Activated T-helper 1 cell treated with anti-CD3 and anti-CD28 coated beads, Interleukin-12 subunit alpha, Interleukin-12 subunit beta, Interleukin-2, Interleukin-4 antibody, amounts not matched to agents 30 ng/mL and 10 ng/mL and 1 ng/mL, durations not matched to agents 14 hours and 24 hours and 36 hours (primary cell): Measurements from ENCODE around the gene ULBP2. TPM values are rescaled to one million over a fixed set of nuclear protein-coding genes. Genes with fewer than 3 reads are reported as not detected.
"Not testable (repeated sequence)": the region's sequence is repeated elsewhere in the genome, so short reads cannot be mapped to it uniquely, and the experiment has no call there.

Experiments used
- DNase-seq: peaks from one replicate; pipeline ENCODE4 v3.0.0; 2021; ENCODE audit warnings: low spot score
- H3K27ac Mint-ChIP-seq: one replicate; pipeline ENCODE4 v1.8.0; 2021; ENCODE audit warnings: mild to moderate bottlenecking, mixed read lengths
- H3K27me3 Mint-ChIP-seq: one replicate; pipeline ENCODE4 v1.8.0; 2022; ENCODE audit warnings: mild to moderate bottlenecking, moderate library complexity, mixed read lengths; ENCODE audit not compliant: insufficient read depth
- H3K36me3 Mint-ChIP-seq: one replicate; pipeline ENCODE4 v1.8.0; 2021; ENCODE audit warnings: low read depth, mixed read lengths
- H3K4me1 Mint-ChIP-seq: one replicate; pipeline ENCODE4 v1.8.0; 2021; ENCODE audit warnings: low read depth, mixed read lengths
- H3K4me3 Mint-ChIP-seq: one replicate; pipeline ENCODE4 v1.8.0; 2021; ENCODE audit warnings: mild to moderate bottlenecking, moderate library complexity, mixed read lengths
- H3K9me3 Mint-ChIP-seq: one replicate; pipeline ENCODE4 v1.8.0; 2021; ENCODE audit warnings: mixed read lengths
- intact Hi-C: fragments of 100-400 bp; cut with micrococcal nuclease; formaldehyde crosslinking; loops from one replicate; pipeline ENCODE4 v1.15.1; 2024
- total RNA-seq: library from RNA; stranded (reverse); gene quantifications from 2 replicates; pipeline ENCODE4 v1.2.3, GENCODE V29; 2022

Gene ULBP2
- total RNA-seq, 1 donor from 2014 or later = 0.65 TPM

GRCh38 chr6:149963212-149963461 is 21.3 kb downstream of the ULBP2 start:
- DNase-seq = peak; percentile 35
- intact Hi-C loops = loop anchor here (1.0 to 10.0 kb wide), 4 partner anchors 22 to 1492 kb away; partner anchors contain the start of gene RMND1
- Mint-ChIP-seq H3K4me3 (peak overlapping the region; percentile 91), H3K9me3 (no peaks in the 10 kb centered on the region), H3K4me1 (peaks cover 33% of the 10 kb centered on the region), H3K27ac (peak overlapping the region; percentile 88), H3K27me3 (peaks cover 74% of the 10 kb centered on the region), H3K36me3 (peaks cover 3% of the 10 kb centered on the region)

- Mint-ChIP-seq H3K4me1 (peaks cover 33% of the 10 kb centered on the region), H3K27me3 (peaks cover 75% of the 10 kb centered on the region)
These were observed 21.9 kb downstream of the ULBP2 start, which contains the start of gene ULBP1 for GRCh38 chr6:149963462-149964307. Gene ULBP1, plus strand, starts transcription at chr6:149963943. Its CDS starts 107 bp downstream, at chr6:149964050.

GRCh38 chr6:149964308-149965193 is 22.7 kb downstream of the ULBP2 start:
- Mint-ChIP-seq H3K9me3 (no peaks in the 10 kb centered on the region), H3K36me3 (peaks cover 4% of the 10 kb centered on the region), H3K4me3 (peak overlapping the region; percentile 91), H3K27ac (peak overlapping the region; percentile 90), H3K27me3 (peaks cover 75% of the 10 kb centered on the region), H3K4me1 (peaks cover 33% of the 10 kb centered on the region)
- DNase-seq = peak; percentile 9
- intact Hi-C loops = loop anchor here (2.0 to 10.0 kb wide), 2 partner anchors 26 to 1490 kb away; partner anchors contain the start of gene RMND1

More at GRCh38 chr6:149963462-149964307, 21.9 kb downstream of the ULBP2 start, which contains the start of gene ULBP1:
- peak within 1 kb of the TSS; percentile 90 for H3K27ac Mint-ChIP-seq
- intact Hi-C loops = loop anchor here (1.0 to 10.0 kb wide), 5 partner anchors 22 to 1491 kb away; partner anchors contain the start of gene RMND1
- no peaks in the 10 kb centered on the region for H3K9me3 Mint-ChIP-seq
- peaks cover 4% of the 10 kb centered on the region for H3K36me3 Mint-ChIP-seq
- peak; percentile 80 for DNase-seq
- H3K4me3 Mint-ChIP-seq = peak within 1 kb of the TSS; percentile 91

- Mint-ChIP-seq H3K27me3 (peaks cover 71% of the 10 kb centered on the region), H3K27ac (peak overlapping the region; percentile 73), H3K9me3 (no peaks in the 10 kb centered on the region), H3K36me3 (peaks cover 4% of the 10 kb centered on the region), H3K4me1 (peaks cover 33% of the 10 kb centered on the region), H3K4me3 (peak overlapping the region; percentile 91)
- no peak for DNase-seq
- intact Hi-C loops = loop anchor here (2.0 to 10.0 kb wide), 2 partner anchors 25 to 1489 kb away; partner anchors contain the start of gene RMND1
These were observed 23.6 kb downstream of the ULBP2 start for GRCh38 chr6:149965194-149966020.

GRCh38 chr6:149966319-149966718 is 24.5 kb downstream of the ULBP2 start:
- Mint-ChIP-seq H3K4me1 (peaks cover 33% of the 10 kb centered on the region), H3K4me3 (peak overlapping the region; percentile 91), H3K27me3 (peaks cover 65% of the 10 kb centered on the region)
- not testable (repeated sequence) for H3K9me3 Mint-ChIP-seq, H3K36me3 Mint-ChIP-seq, DNase-seq, H3K27ac Mint-ChIP-seq
- intact Hi-C loops = loop anchor here (10.0 kb wide), 1 partner anchor 1488 kb away; the partner anchor contains the start of gene RMND1

- H3K27ac Mint-ChIP-seq = no peak overlapping the region
- DNase-seq = no peak
- H3K27me3 Mint-ChIP-seq = peaks cover 67% of the 10 kb centered on the region
- no peaks in the 10 kb centered on the region for H3K9me3 Mint-ChIP-seq
- H3K4me1 Mint-ChIP-seq = peaks cover 32% of the 10 kb centered on the region
- H3K4me3 Mint-ChIP-seq = no peak overlapping the region
- intact Hi-C loops = loop anchor here (10.0 kb wide), 1 partner anchor 1487 kb away; the partner anchor contains the start of gene RMND1
- peaks cover 7% of the 10 kb centered on the region for H3K36me3 Mint-ChIP-seq
These were observed 25.8 kb downstream of the ULBP2 start for GRCh38 chr6:149967591-149967990.

- H3K27me3 Mint-ChIP-seq = peaks cover 66% of the 10 kb centered on the region
- not testable (repeated sequence) for H3K36me3 Mint-ChIP-seq, H3K27ac Mint-ChIP-seq, H3K9me3 Mint-ChIP-seq, DNase-seq, H3K4me3 Mint-ChIP-seq
- H3K4me1 Mint-ChIP-seq = peaks cover 28% of the 10 kb centered on the region
- intact Hi-C loops = loop anchor here (10.0 kb wide), 1 partner anchor 1487 kb away; the partner anchor contains the start of gene RMND1
These were observed 26.2 kb downstream of the ULBP2 start for GRCh38 chr6:149967999-149968398.

- not testable (repeated sequence) for DNase-seq, H3K4me3 Mint-ChIP-seq, H3K36me3 Mint-ChIP-seq, H3K27ac Mint-ChIP-seq, H3K9me3 Mint-ChIP-seq
- peaks cover 21% of the 10 kb centered on the region for H3K4me1 Mint-ChIP-seq
- H3K27me3 Mint-ChIP-seq = peaks cover 61% of the 10 kb centered on the region
- intact Hi-C loops = loop anchor here (10.0 kb wide), 1 partner anchor 1486 kb away; the partner anchor contains the start of gene RMND1
These were observed 27.1 kb downstream of the ULBP2 start for GRCh38 chr6:149968909-149969308.

- DNase-seq = no peak
- Mint-ChIP-seq H3K4me1 (peaks cover 15% of the 10 kb centered on the region), H3K9me3 (no peaks in the 10 kb centered on the region), H3K27me3 (peaks cover 59% of the 10 kb centered on the region), H3K36me3 (peaks cover 5% of the 10 kb centered on the region), H3K4me3 (no peak overlapping the region), H3K27ac (no peak overlapping the region)
- intact Hi-C loops = loop anchor here (10.0 kb wide), 1 partner anchor 1485 kb away; the partner anchor contains the start of gene RMND1
These were observed 27.8 kb downstream of the ULBP2 start for GRCh38 chr6:149969635-149970034.

GRCh38 chr6:149974394-149974793 is 32.6 kb downstream of the ULBP2 start:
- H3K36me3 Mint-ChIP-seq, DNase-seq, H3K4me3 Mint-ChIP-seq, H3K4me1 Mint-ChIP-seq, intact Hi-C loops, H3K27ac Mint-ChIP-seq, H3K9me3 Mint-ChIP-seq: not testable (repeated sequence)
- peaks cover 51% of the 10 kb centered on the region for H3K27me3 Mint-ChIP-seq

GRCh38 chr6:149974825-149975224 is 33.0 kb downstream of the ULBP2 start:
- Mint-ChIP-seq H3K9me3 (no peaks in the 10 kb centered on the region), H3K27me3 (peaks cover 51% of the 10 kb centered on the region), H3K4me1 (no peaks in the 10 kb centered on the region), H3K4me3 (no peak overlapping the region), H3K36me3 (peaks cover 6% of the 10 kb centered on the region), H3K27ac (no peak overlapping the region)
- no peak for DNase-seq
- intact Hi-C loops = no loop called here

- Mint-ChIP-seq H3K36me3 (peaks cover 6% of the 10 kb centered on the region), H3K27me3 (peaks cover 52% of the 10 kb centered on the region), H3K4me1 (no peaks in the 10 kb centered on the region), H3K4me3 (no peak overlapping the region), H3K27ac (no peak overlapping the region), H3K9me3 (no peaks in the 10 kb centered on the region)
- intact Hi-C loops = no loop called here
- DNase-seq = no peak
These were observed 33.6 kb downstream of the ULBP2 start for GRCh38 chr6:149975400-149975799.
